HepG2 (cell line): ENCODE data around the gene DSE. TPM values are rescaled to one million over a fixed set of nuclear protein-coding genes. Genes with fewer than 3 reads are reported as not detected.

Source experiments
- ATAC-seq: fragments of 200-7000 bp; cut with Tn5 transposase; 3 replicates; pipeline ENCODE4 v1.9.1; 2020; ENCODE audit warnings: mild to moderate bottlenecking, moderate library complexity
- BruUV-seq: library from RNA; stranded (reverse); fragments of 400-500 nt; replicated peaks from 2 replicates; lab custom pipeline; 2021; lab: Mats Ljungman, UMichigan
- CTCF ChIA-PET: fragments of 300-600 bp; formaldehyde crosslinking; extraction: SDS; loops from one replicate; lab custom pipeline; 2021; ENCODE audit warnings: low total read pairs, inconsistent platforms, low intra/inter-chr PET ratio; lab: Yijun Ruan, JAX
- POLR2A ChIA-PET: fragments of 350-600 bp; sonication (Branson Sonifier 250); formaldehyde crosslinking; loops from one replicate; lab custom pipeline; 2020; ENCODE audit warnings: antibody characterized with exemption, inconsistent platforms; lab: Yijun Ruan, JAX
- DNase-seq: peaks from one replicate; pipeline ENCODE4 v3.0.0-alpha.2; 2015; ENCODE audit warnings: low spot score
- FAIRE-seq: peaks from 3 replicates; lab custom pipeline; 2011; peaks lifted over from hg19 to GRCh38; lab: Jason Lieb, UNC
- H2AFZ ChIP-seq: one replicate; pipeline ENCODE4 v1.6.1; 2011; ENCODE audit warnings: low read length, inconsistent platforms
- H3K27ac ChIP-seq: fragments of 300-600 bp; 3 replicates; pipeline ENCODE4 v1.8.0; 2011; ENCODE audit warnings: mixed run types, mild to moderate bottlenecking, mixed read lengths, low read length, inconsistent platforms; ENCODE audit not compliant: insufficient read depth; ENCODE audit errors: extremely low read length
- H3K27me3 ChIP-seq, 2 experiments: fragments of 200-600 bp in 1 of 2; 2 replicates in 1 of 2; 3 replicates in 1 of 2; pipeline versions ENCODE4 v1.6.0 to v1.8.0; 2011; ENCODE audit warnings: low read length in 2 of 2, mild to moderate bottlenecking in 2 of 2, moderate library complexity in 2 of 2, inconsistent platforms in 1 of 2; ENCODE audit not compliant: insufficient read depth in 2 of 2, control insufficient read depth in 1 of 2
- H3K36me3 ChIP-seq, 2 experiments: fragments of 200-600 bp in 1 of 2; replicated peaks in 1 of 2; 2 replicates in 1 of 2; 3 replicates in 1 of 2; pipeline versions ENCODE4 v1.5.1 to v1.8.0; 2011; ENCODE audit warnings: low read length in 2 of 2, inconsistent platforms in 1 of 2; ENCODE audit not compliant: insufficient read depth in 2 of 2, control insufficient read depth in 1 of 2
- H3K4me1 ChIP-seq: 2 replicates; pipeline ENCODE4 v1.5.1; 2012; ENCODE audit warnings: low read length, inconsistent platforms; ENCODE audit not compliant: insufficient read depth
- H3K4me2 ChIP-seq: 2 replicates; pipeline ENCODE4 v1.6.0; 2011; ENCODE audit warnings: low read depth, low read length, inconsistent platforms
- H3K4me3 ChIP-seq, 3 experiments: fragments of 200-600 bp in 1 of 3; sonication (generic), shearing (Covaris generic) in 1 of 3; replicated peaks in 1 of 3; 2 replicates each; pipeline ENCODE4 v1.5.1; 2011 to 2016; ENCODE audit warnings: low read length in 3 of 3, inconsistent platforms in 2 of 3, low read depth in 2 of 3, mild to moderate bottlenecking in 2 of 3, control low read depth in 1 of 3, mixed read lengths in 1 of 3; ENCODE audit not compliant: insufficient read depth in 1 of 3
- H3K79me2 ChIP-seq: one replicate; pipeline ENCODE4 v1.6.1; 2011; ENCODE audit warnings: low read length, inconsistent platforms; ENCODE audit not compliant: insufficient read depth
- H3K9ac ChIP-seq: 2 replicates; pipeline ENCODE4 v1.6.0; 2011; ENCODE audit warnings: mild to moderate bottlenecking, low read depth, low read length, inconsistent platforms; ENCODE audit not compliant: insufficient read depth
- H3K9me3 ChIP-seq: 2 replicates; pipeline ENCODE4 v1.5.1; 2012; ENCODE audit warnings: mild to moderate bottlenecking, low read length
- H4K20me1 ChIP-seq: 2 replicates; pipeline ENCODE4 v1.6.0; 2011; ENCODE audit warnings: inconsistent platforms, mild to moderate bottlenecking, low read length, moderate library complexity; ENCODE audit not compliant: insufficient read depth
- HMG20B ChIP-seq: conservative IDR thresholded peaks from 2 replicates; pipeline ENCODE4 v1.6.1; 2016; ENCODE audit warnings: missing genetic modification reagents, missing compliant biosample characterization
- HNRNPLL ChIP-seq: fragments of 200-400 bp; formaldehyde crosslinking; IDR thresholded peaks from 2 replicates; pipeline ENCODE4 v1.6.1; 2017; ENCODE audit warnings: mild to moderate bottlenecking, low read depth, low read length; ENCODE audit not compliant: poor library complexity, severe bottlenecking
- MTA3 ChIP-seq: sonication (generic); formaldehyde crosslinking; IDR thresholded peaks from 2 replicates; pipeline ENCODE4 v1.4.0; 2020; ENCODE audit warnings: missing genetic modification reagents
- NFIC ChIP-seq: IDR thresholded peaks from 2 replicates; pipeline ENCODE4 v1.6.1; 2012; ENCODE audit warnings: mild to moderate bottlenecking, low read length, inconsistent platforms
- PCBP2 ChIP-seq: fragments of 200-400 bp; formaldehyde crosslinking; optimal IDR thresholded peaks from 2 replicates; pipeline ENCODE3; 2018; ENCODE audit warnings: low read length, low read depth; ENCODE audit not compliant: poor library complexity, severe bottlenecking
- RBFOX2 ChIP-seq: fragments of 200-400 bp; formaldehyde crosslinking; IDR thresholded peaks from 2 replicates; pipeline ENCODE4 v1.6.1; 2017; ENCODE audit warnings: low read depth, mild to moderate bottlenecking, low read length
- RBM22 ChIP-seq: fragments of 200-400 bp; formaldehyde crosslinking; optimal IDR thresholded peaks from 2 replicates; pipeline ENCODE3; 2017; ENCODE audit warnings: mild to moderate bottlenecking, low read length, moderate library complexity
- ZNF660 ChIP-seq: sonication (generic); formaldehyde crosslinking; IDR thresholded peaks from 2 replicates; pipeline ENCODE4 v1.5.1; 2020; ENCODE audit warnings: mild to moderate bottlenecking, low read depth, missing genetic modification reagents, borderline replicate concordance
- WGBS: methylation state at CpG from one replicate; pipeline ENCODE4 v1.1.6; 2017; ENCODE audit warnings: low lambda C conversion rate; 5-methylcytosine and 5-hydroxymethylcytosine counted together
- in situ Hi-C: cut with HindIII; loops from 2 replicates; pipeline ENCODE4 v1.10.0; 2017; ENCODE audit warnings: low pct_unique_long_range_greater_than_20kb; ENCODE audit not compliant: extremely low pct_ligation_motif_present
- intact Hi-C: fragments of 100-400 bp; cut with micrococcal nuclease; formaldehyde crosslinking; loops from one replicate; pipeline ENCODE4 v1.10.0; 2022; ENCODE audit not compliant: unreplicated experiment
- polyA plus RNA-seq, 8 experiments: library from polyadenylated mRNA; depleted of rRNA in 3 of 8; stranded (reverse) in 7 of 8; unstranded in 1 of 8; fragments of >200 nt; fragmentation: Illumina TruSeq in 4 of 8; extraction: Trizol in 4 of 8; gene quantifications; 2 replicates each; pipeline versions ENCODE4 v1.2.1 to v1.2.3, GENCODE V29; 2011 to 2016; ENCODE audit warnings: low read depth in 4 of 8, missing spikeins in 1 of 8, mixed read lengths in 1 of 8; ENCODE audit not compliant: insufficient read depth in 1 of 8
- total RNA-seq, 5 experiments: library from RNA; depleted of rRNA; stranded (reverse); fragments of >200 nt; fragmentation: Illumina TruSeq; extraction: Trizol; gene quantifications; 2 replicates each; pipeline ENCODE4 v1.2.3, GENCODE V29; 2016; ENCODE audit warnings: low read depth in 1 of 5
- TF ChIP-seq, protein P1 (sequence below): sonication (generic); formaldehyde crosslinking; IDR thresholded peaks from 2 replicates; pipeline ENCODE4 v1.4.0; 2020; ENCODE audit warnings: low read depth, mild to moderate bottlenecking, missing genetic modification reagents
- TF ChIP-seq, protein P2 (sequence below): sonication (generic); formaldehyde crosslinking; IDR thresholded peaks from 2 replicates; pipeline ENCODE4 v1.8.0; 2022; ENCODE audit warnings: mild to moderate bottlenecking, missing genetic modification reagents, moderate library complexity
- TF ChIP-seq, protein P3 (sequence below): IDR thresholded peaks from 2 replicates; pipeline ENCODE4 v1.6.1; 2016; ENCODE audit warnings: missing compliant biosample characterization, missing genetic modification reagents, borderline replicate concordance
- TF ChIP-seq, protein P4 (sequence below): sonication (generic); formaldehyde crosslinking; conservative IDR thresholded peaks from 2 replicates; pipeline ENCODE4 v1.4.0; 2020; ENCODE audit warnings: mild to moderate bottlenecking, missing genetic modification reagents, moderate library complexity
- TF ChIP-seq, protein P5 (sequence below): sonication (generic); formaldehyde crosslinking; IDR thresholded peaks from 2 replicates; pipeline ENCODE4 v1.9.0; 2021; ENCODE audit warnings: missing genetic modification reagents, mild to moderate bottlenecking, borderline replicate concordance

DSE gene
- total and polyA plus RNA-seq, 2 of the 13 experiments (the other 11 are each of a cell fraction or from before 2014, with no cell fraction given) = 2.6 to 4.6 TPM

DNA sequence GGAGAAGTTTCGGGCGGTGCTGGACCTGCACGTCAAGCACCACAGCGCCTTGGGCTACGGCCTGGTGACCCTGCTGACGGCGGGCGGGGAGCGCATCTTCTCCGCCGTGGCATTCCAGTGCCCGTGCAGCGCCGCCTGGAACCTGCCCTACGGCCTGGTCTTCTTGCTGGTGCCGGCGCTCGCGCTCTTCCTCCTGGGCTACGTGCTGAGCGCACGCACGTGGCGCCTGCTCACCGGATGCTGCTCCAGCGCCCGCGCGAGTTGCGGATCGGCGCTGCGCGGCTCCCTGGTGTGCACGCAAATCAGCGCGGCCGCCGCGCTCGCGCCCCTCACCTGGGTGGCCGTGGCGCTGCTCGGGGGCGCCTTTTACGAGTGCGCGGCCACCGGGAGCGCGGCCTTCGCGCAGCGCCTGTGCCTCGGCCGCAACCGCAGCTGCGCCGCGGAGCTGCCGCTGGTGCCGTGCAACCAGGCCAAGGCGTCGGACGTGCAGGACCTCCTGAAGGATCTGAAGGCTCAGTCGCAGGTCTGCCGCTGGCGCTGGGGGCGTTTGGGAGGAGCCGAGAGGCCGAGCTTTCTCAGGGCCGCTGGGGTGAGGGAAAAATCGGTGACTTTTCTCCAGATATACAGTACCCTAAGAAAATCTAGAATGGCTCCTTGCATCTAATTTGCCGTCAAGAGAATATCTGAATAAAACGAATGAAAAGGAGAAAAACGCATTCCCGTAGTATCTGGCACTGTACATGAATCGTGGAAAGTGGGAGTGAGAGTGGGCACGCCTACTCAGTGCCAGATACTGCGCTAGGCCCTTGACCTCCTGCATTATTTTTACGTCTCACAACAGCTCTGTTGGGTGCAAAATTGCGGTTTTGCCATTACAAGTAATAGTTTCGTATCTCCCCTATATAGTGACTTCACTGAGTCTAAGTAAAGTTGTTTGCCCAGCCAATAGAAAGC is 91.5 kb downstream of the DSE start:
- Histone ChIP-seq H3K4me1 (no peaks in the 10 kb centered on the region), H3K27ac (no peak overlapping the region), H3K27me3 (peaks cover 0 to 23% of the 10 kb centered on the region in 2 experiments; a peak in 3 of 5 replicates), H3K4me2 (no peak overlapping the region), H3K79me2 (no peaks in the 10 kb centered on the region), H3K9me3 (no peaks in the 10 kb centered on the region), H3K9ac (no peak overlapping the region), H3K36me3 (no peaks in the 10 kb centered on the region), H2AFZ (no peak overlapping the region), H3K4me3 (peak overlapping the region in 1 of 3 experiments; percentile 8; a peak in 1 of 6 replicates), H4K20me1 (no peaks in the 10 kb centered on the region)
- FAIRE-seq (no peak), ATAC-seq (peak; percentile 50; the same call in 2 of the 3 replicates), DNase-seq (no peak)
- 74% methylated on average over 74 of the region's 84 CpGs for whole genome bisulfite sequencing
- BruUV-seq = no TSS peak
- ChIA-PET POLR2A (no interaction called here), CTCF (no interaction called here)
- intact Hi-C loops = no loop called here
- in situ Hi-C loops = no loop called here
- no peak for TF ChIP-seq NFIC
- TF ChIP-seq HNRNPLL = peak; percentile 78
- TF ChIP-seq, protein P1, sequence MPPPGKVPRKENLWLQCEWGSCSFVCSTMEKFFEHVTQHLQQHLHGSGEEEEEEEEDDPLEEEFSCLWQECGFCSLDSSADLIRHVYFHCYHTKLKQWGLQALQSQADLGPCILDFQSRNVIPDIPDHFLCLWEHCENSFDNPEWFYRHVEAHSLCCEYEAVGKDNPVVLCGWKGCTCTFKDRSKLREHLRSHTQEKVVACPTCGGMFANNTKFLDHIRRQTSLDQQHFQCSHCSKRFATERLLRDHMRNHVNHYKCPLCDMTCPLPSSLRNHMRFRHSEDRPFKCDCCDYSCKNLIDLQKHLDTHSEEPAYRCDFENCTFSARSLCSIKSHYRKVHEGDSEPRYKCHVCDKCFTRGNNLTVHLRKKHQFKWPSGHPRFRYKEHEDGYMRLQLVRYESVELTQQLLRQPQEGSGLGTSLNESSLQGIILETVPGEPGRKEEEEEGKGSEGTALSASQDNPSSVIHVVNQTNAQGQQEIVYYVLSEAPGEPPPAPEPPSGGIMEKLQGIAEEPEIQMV (CRISPR knock-in tag) = no peak
- TF ChIP-seq, protein P2, sequence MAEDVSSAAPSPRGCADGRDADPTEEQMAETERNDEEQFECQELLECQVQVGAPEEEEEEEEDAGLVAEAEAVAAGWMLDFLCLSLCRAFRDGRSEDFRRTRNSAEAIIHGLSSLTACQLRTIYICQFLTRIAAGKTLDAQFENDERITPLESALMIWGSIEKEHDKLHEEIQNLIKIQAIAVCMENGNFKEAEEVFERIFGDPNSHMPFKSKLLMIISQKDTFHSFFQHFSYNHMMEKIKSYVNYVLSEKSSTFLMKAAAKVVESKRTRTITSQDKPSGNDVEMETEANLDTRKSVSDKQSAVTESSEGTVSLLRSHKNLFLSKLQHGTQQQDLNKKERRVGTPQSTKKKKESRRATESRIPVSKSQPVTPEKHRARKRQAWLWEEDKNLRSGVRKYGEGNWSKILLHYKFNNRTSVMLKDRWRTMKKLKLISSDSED (CRISPR knock-in tag) = no peak
- no peak for TF ChIP-seq RBM22
- TF ChIP-seq MTA3 (CRISPR knock-in tag) = no peak
- no peak for TF ChIP-seq ZNF660 (CRISPR knock-in tag)
- TF ChIP-seq, protein P3, sequence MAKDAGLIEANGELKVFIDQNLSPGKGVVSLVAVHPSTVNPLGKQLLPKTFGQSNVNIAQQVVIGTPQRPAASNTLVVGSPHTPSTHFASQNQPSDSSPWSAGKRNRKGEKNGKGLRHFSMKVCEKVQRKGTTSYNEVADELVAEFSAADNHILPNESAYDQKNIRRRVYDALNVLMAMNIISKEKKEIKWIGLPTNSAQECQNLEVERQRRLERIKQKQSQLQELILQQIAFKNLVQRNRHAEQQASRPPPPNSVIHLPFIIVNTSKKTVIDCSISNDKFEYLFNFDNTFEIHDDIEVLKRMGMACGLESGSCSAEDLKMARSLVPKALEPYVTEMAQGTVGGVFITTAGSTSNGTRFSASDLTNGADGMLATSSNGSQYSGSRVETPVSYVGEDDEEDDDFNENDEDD = no peak
- no peak for TF ChIP-seq PCBP2
- TF ChIP-seq HMG20B (CRISPR knock-in tag) = no peak
- TF ChIP-seq, protein P4, sequence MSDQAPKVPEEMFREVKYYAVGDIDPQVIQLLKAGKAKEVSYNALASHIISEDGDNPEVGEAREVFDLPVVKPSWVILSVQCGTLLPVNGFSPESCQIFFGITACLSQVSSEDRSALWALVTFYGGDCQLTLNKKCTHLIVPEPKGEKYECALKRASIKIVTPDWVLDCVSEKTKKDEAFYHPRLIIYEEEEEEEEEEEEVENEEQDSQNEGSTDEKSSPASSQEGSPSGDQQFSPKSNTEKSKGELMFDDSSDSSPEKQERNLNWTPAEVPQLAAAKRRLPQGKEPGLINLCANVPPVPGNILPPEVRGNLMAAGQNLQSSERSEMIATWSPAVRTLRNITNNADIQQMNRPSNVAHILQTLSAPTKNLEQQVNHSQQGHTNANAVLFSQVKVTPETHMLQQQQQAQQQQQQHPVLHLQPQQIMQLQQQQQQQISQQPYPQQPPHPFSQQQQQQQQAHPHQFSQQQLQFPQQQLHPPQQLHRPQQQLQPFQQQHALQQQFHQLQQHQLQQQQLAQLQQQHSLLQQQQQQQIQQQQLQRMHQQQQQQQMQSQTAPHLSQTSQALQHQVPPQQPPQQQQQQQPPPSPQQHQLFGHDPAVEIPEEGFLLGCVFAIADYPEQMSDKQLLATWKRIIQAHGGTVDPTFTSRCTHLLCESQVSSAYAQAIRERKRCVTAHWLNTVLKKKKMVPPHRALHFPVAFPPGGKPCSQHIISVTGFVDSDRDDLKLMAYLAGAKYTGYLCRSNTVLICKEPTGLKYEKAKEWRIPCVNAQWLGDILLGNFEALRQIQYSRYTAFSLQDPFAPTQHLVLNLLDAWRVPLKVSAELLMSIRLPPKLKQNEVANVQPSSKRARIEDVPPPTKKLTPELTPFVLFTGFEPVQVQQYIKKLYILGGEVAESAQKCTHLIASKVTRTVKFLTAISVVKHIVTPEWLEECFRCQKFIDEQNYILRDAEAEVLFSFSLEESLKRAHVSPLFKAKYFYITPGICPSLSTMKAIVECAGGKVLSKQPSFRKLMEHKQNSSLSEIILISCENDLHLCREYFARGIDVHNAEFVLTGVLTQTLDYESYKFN (CRISPR knock-in tag) = no peak
- TF ChIP-seq, protein P5, sequence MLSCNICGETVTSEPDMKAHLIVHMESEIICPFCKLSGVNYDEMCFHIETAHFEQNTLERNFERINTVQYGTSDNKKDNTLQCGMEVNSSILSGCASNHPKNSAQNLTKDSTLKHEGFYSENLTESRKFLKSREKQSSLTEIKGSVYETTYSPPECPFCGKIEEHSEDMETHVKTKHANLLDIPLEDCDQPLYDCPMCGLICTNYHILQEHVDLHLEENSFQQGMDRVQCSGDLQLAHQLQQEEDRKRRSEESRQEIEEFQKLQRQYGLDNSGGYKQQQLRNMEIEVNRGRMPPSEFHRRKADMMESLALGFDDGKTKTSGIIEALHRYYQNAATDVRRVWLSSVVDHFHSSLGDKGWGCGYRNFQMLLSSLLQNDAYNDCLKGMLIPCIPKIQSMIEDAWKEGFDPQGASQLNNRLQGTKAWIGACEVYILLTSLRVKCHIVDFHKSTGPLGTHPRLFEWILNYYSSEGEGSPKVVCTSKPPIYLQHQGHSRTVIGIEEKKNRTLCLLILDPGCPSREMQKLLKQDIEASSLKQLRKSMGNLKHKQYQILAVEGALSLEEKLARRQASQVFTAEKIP (CRISPR knock-in tag) = no peak
- TF ChIP-seq RBFOX2 = no peak
